Measurements from ENCODE around the gene FOXO6. TPM values are rescaled to one million over a fixed set of nuclear protein-coding genes. Genes with fewer than 3 reads are reported as not detected.

Gene FOXO6
- total RNA-seq, 1 experiment from 2014 or later, result 5.4 TPM

DNA sequence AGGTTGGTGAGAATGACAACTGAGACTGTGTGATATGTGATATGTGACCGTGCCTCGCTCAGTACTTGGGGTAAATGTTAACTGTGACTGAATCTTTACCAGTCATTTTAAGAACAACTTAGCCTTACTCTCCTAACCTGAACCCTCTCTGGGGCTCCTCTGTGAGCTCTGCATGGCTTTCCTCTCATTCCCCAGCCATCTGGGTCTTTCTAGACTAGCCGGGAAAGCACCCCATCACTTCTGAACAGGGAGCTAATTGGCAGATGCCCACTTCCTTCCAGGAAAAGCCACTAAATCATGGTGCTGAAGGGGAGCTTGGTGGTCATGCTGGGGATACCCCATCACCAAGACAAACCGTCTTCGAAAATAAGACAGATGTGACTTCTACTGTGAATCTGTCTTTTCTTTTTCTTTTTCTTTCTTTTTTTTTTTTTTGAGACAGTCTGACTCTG, 16.5 kb upstream of the FOXO6 start (continued):
- TF ChIP-seq, protein P1, sequence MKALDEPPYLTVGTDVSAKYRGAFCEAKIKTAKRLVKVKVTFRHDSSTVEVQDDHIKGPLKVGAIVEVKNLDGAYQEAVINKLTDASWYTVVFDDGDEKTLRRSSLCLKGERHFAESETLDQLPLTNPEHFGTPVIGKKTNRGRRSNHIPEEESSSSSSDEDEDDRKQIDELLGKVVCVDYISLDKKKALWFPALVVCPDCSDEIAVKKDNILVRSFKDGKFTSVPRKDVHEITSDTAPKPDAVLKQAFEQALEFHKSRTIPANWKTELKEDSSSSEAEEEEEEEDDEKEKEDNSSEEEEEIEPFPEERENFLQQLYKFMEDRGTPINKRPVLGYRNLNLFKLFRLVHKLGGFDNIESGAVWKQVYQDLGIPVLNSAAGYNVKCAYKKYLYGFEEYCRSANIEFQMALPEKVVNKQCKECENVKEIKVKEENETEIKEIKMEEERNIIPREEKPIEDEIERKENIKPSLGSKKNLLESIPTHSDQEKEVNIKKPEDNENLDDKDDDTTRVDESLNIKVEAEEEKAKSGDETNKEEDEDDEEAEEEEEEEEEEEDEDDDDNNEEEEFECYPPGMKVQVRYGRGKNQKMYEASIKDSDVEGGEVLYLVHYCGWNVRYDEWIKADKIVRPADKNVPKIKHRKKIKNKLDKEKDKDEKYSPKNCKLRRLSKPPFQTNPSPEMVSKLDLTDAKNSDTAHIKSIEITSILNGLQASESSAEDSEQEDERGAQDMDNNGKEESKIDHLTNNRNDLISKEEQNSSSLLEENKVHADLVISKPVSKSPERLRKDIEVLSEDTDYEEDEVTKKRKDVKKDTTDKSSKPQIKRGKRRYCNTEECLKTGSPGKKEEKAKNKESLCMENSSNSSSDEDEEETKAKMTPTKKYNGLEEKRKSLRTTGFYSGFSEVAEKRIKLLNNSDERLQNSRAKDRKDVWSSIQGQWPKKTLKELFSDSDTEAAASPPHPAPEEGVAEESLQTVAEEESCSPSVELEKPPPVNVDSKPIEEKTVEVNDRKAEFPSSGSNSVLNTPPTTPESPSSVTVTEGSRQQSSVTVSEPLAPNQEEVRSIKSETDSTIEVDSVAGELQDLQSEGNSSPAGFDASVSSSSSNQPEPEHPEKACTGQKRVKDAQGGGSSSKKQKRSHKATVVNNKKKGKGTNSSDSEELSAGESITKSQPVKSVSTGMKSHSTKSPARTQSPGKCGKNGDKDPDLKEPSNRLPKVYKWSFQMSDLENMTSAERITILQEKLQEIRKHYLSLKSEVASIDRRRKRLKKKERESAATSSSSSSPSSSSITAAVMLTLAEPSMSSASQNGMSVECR (CRISPR knock-in tag; IDR thresholded peaks at IDR 0.05; ENCODE audit: borderline replicate concordance), result no peak
- TF ChIP-seq FOXK1 (CRISPR knock-in tag; IDR thresholded peaks at IDR 0.05), result no peak
- TF ChIP-seq PRRX2 (CRISPR knock-in tag; IDR thresholded peaks at IDR 0.05), result no peak

DNA sequence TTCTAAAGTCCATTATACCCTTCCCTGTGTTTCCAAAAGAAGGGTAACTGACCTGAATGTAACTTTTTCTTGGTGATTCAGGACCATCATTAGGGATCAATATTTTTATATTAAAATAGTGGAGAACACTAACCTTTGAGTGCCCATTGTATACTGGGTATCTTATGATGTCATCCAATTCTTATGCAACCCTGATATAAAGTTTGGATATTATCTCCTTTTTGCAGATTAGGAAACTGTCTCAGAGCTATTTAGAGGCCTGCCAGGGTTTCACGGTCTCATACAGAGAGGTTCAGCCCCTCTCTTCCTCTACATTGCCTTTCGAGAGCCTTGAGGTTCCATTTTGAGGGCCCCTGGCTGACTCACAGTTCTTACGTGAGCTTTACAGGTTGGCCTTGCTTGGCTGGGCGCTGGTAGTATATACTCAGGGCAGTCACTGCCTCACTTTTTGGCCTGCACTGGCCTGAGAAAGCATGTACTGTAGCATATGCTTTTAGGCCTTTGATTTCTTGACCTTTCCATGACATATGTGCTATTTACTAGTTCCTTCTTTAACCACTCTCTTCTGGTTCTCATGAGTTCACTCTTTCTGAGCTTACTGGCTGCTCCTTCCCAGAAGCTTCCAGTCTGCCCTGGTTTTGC, 15.7 kb upstream of the FOXO6 start:
- CTCF ChIA-PET, result interaction anchor here (0.8 to 1.5 kb wide), 3 partner anchors 14 to 72 kb away, joined by 3 to 7 read pairs (median 6); partner anchors contain the start of gene FOXO6
- peaks cover 2% of the 10 kb centered on the region; the same call in 1 of the 2 replicates for H3K9me3 Mint-ChIP-seq
- ATAC-seq, result no peak
- peaks cover 6% of the 10 kb centered on the region; the same call in 1 of the 2 replicates for H3K27me3 Mint-ChIP-seq (ENCODE audit: low read depth)
- H3K27ac Mint-ChIP-seq, result no peak overlapping the region
- DNase-seq (ENCODE audit: low spot score), result no peak
- H3K4me3 Mint-ChIP-seq, result no peak overlapping the region
- H3K36me3 Mint-ChIP-seq, result no peaks in the 10 kb centered on the region
- POLR2A ChIA-PET, result no interaction called here
- peaks cover 6% of the 10 kb centered on the region for H3K4me1 Mint-ChIP-seq
- TF ChIP-seq RELA (CRISPR knock-in tag; IDR thresholded peaks at IDR 0.05; ENCODE audit: borderline replicate concordance) (no peak), FOXP1 (CRISPR knock-in tag; IDR thresholded peaks at IDR 0.05; ENCODE audit: borderline replicate concordance) (no peak), ZNF416 (CRISPR knock-in tag; IDR thresholded peaks at IDR 0.05) (no peak), ZNF317 (CRISPR knock-in tag; IDR thresholded peaks at IDR 0.05; ENCODE audit: borderline replicate concordance, low read depth) (no peak), JAZF1 (CRISPR knock-in tag; IDR thresholded peaks at IDR 0.05) (no peak), ELF4 (CRISPR knock-in tag; IDR thresholded peaks at IDR 0.05; ENCODE audit: low read depth) (no peak), GTF2I (CRISPR knock-in tag; conservative IDR thresholded peaks at IDR 0.05) (no peak), EMX1 (CRISPR knock-in tag; IDR thresholded peaks at IDR 0.05) (no peak), FOXK1 (CRISPR knock-in tag; IDR thresholded peaks at IDR 0.05) (no peak)
- TF ChIP-seq, protein P2, sequence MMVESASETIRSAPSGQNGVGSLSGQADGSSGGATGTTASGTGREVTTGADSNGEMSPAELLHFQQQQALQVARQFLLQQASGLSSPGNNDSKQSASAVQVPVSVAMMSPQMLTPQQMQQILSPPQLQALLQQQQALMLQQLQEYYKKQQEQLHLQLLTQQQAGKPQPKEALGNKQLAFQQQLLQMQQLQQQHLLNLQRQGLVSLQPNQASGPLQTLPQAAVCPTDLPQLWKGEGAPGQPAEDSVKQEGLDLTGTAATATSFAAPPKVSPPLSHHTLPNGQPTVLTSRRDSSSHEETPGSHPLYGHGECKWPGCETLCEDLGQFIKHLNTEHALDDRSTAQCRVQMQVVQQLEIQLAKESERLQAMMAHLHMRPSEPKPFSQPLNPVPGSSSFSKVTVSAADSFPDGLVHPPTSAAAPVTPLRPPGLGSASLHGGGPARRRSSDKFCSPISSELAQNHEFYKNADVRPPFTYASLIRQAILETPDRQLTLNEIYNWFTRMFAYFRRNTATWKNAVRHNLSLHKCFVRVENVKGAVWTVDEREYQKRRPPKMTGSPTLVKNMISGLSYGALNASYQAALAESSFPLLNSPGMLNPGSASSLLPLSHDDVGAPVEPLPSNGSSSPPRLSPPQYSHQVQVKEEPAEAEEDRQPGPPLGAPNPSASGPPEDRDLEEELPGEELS (CRISPR knock-in tag; IDR thresholded peaks at IDR 0.05), result no peak
- TF ChIP-seq, protein P3, sequence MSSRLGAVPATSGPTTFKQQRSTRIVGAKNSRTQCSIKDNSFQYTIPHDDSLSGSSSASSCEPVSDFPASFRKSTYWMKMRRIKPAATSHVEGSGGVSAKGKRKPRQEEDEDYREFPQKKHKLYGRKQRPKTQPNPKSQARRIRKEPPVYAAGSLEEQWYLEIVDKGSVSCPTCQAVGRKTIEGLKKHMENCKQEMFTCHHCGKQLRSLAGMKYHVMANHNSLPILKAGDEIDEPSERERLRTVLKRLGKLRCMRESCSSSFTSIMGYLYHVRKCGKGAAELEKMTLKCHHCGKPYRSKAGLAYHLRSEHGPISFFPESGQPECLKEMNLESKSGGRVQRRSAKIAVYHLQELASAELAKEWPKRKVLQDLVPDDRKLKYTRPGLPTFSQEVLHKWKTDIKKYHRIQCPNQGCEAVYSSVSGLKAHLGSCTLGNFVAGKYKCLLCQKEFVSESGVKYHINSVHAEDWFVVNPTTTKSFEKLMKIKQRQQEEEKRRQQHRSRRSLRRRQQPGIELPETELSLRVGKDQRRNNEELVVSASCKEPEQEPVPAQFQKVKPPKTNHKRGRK (CRISPR knock-in tag; IDR thresholded peaks at IDR 0.05; ENCODE audit: borderline replicate concordance), result no peak
- TF ChIP-seq, protein P4, sequence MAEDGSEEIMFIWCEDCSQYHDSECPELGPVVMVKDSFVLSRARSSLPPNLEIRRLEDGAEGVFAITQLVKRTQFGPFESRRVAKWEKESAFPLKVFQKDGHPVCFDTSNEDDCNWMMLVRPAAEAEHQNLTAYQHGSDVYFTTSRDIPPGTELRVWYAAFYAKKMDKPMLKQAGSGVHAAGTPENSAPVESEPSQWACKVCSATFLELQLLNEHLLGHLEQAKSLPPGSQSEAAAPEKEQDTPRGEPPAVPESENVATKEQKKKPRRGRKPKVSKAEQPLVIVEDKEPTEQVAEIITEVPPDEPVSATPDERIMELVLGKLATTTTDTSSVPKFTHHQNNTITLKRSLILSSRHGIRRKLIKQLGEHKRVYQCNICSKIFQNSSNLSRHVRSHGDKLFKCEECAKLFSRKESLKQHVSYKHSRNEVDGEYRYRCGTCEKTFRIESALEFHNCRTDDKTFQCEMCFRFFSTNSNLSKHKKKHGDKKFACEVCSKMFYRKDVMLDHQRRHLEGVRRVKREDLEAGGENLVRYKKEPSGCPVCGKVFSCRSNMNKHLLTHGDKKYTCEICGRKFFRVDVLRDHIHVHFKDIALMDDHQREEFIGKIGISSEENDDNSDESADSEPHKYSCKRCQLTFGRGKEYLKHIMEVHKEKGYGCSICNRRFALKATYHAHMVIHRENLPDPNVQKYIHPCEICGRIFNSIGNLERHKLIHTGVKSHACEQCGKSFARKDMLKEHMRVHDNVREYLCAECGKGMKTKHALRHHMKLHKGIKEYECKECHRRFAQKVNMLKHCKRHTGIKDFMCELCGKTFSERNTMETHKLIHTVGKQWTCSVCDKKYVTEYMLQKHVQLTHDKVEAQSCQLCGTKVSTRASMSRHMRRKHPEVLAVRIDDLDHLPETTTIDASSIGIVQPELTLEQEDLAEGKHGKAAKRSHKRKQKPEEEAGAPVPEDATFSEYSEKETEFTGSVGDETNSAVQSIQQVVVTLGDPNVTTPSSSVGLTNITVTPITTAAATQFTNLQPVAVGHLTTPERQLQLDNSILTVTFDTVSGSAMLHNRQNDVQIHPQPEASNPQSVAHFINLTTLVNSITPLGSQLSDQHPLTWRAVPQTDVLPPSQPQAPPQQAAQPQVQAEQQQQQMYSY (CRISPR knock-in tag; IDR thresholded peaks at IDR 0.05), result no peak
- TF ChIP-seq, protein P5, sequence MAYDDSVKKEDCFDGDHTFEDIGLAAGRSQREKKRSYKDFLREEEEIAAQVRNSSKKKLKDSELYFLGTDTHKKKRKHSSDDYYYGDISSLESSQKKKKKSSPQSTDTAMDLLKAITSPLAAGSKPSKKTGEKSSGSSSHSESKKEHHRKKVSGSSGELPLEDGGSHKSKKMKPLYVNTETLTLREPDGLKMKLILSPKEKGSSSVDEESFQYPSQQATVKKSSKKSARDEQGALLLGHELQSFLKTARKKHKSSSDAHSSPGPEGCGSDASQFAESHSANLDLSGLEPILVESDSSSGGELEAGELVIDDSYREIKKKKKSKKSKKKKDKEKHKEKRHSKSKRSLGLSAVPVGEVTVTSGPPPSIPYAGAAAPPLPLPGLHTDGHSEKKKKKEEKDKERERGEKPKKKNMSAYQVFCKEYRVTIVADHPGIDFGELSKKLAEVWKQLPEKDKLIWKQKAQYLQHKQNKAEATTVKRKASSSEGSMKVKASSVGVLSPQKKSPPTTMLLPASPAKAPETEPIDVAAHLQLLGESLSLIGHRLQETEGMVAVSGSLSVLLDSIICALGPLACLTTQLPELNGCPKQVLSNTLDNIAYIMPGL (CRISPR knock-in tag; IDR thresholded peaks at IDR 0.05), result no peak
- TF ChIP-seq, protein P6, sequence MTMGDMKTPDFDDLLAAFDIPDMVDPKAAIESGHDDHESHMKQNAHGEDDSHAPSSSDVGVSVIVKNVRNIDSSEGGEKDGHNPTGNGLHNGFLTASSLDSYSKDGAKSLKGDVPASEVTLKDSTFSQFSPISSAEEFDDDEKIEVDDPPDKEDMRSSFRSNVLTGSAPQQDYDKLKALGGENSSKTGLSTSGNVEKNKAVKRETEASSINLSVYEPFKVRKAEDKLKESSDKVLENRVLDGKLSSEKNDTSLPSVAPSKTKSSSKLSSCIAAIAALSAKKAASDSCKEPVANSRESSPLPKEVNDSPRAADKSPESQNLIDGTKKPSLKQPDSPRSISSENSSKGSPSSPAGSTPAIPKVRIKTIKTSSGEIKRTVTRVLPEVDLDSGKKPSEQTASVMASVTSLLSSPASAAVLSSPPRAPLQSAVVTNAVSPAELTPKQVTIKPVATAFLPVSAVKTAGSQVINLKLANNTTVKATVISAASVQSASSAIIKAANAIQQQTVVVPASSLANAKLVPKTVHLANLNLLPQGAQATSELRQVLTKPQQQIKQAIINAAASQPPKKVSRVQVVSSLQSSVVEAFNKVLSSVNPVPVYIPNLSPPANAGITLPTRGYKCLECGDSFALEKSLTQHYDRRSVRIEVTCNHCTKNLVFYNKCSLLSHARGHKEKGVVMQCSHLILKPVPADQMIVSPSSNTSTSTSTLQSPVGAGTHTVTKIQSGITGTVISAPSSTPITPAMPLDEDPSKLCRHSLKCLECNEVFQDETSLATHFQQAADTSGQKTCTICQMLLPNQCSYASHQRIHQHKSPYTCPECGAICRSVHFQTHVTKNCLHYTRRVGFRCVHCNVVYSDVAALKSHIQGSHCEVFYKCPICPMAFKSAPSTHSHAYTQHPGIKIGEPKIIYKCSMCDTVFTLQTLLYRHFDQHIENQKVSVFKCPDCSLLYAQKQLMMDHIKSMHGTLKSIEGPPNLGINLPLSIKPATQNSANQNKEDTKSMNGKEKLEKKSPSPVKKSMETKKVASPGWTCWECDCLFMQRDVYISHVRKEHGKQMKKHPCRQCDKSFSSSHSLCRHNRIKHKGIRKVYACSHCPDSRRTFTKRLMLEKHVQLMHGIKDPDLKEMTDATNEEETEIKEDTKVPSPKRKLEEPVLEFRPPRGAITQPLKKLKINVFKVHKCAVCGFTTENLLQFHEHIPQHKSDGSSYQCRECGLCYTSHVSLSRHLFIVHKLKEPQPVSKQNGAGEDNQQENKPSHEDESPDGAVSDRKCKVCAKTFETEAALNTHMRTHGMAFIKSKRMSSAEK (CRISPR knock-in tag; IDR thresholded peaks at IDR 0.05; ENCODE audit: borderline replicate concordance), result no peak
